Panc1 (cell line): Measurements from ENCODE around the gene RFTN1. TPM values are rescaled to one million over a fixed set of nuclear protein-coding genes. Genes with fewer than 3 reads are reported as not detected.

Experiments used
- ATAC-seq: fragments of 200-7000 bp; cut with Tn5 transposase; 2 replicates; pipeline ENCODE4 v1.9.1; 2020; ENCODE audit warnings: mild to moderate bottlenecking, moderate library complexity
- BruUV-seq: library from RNA; stranded (reverse); fragments of 400-500 nt; replicated peaks from 2 replicates; lab custom pipeline; 2021; lab: Mats Ljungman, UMichigan
- CTCF ChIA-PET: fragments of 300-600 bp; sonication (Branson Sonifier 250); formaldehyde crosslinking; loops from one replicate; lab custom pipeline; 2022; ENCODE audit warnings: antibody characterized with exemption; lab: Charles Lee
- POLR2A ChIA-PET: fragments of 300-600 bp; sonication (Branson Sonifier 250); formaldehyde crosslinking; loops from one replicate; lab custom pipeline; 2022; ENCODE audit warnings: antibody characterized with exemption; lab: Charles Lee
- DNase-seq: peaks from one replicate; pipeline ENCODE4 v3.0.0-alpha.2; 2010; ENCODE audit warnings: low read depth, low spot score
- H3K27ac ChIP-seq: 2 replicates; pipeline ENCODE4 v1.5.1; 2011; ENCODE audit warnings: mild to moderate bottlenecking, low read length, inconsistent platforms
- H3K27me3 ChIP-seq: fragments of 200-500 bp; sonication (Bioruptor generic); 2 replicates; pipeline ENCODE4 v1.6.0; 2014; ENCODE audit warnings: low read length, inconsistent platforms; ENCODE audit not compliant: control insufficient read depth, insufficient read depth
- H3K36me3 ChIP-seq: fragments of 200-500 bp; sonication (Bioruptor generic); 2 replicates; pipeline ENCODE4 v1.5.1; 2014; ENCODE audit warnings: inconsistent platforms, mild to moderate bottlenecking, low read length, moderate library complexity; ENCODE audit not compliant: control insufficient read depth, insufficient read depth
- H3K4me1 ChIP-seq: 2 replicates; pipeline ENCODE4 v1.5.1; 2011; ENCODE audit warnings: inconsistent platforms, mild to moderate bottlenecking, low read length, moderate library complexity; ENCODE audit not compliant: control insufficient read depth, insufficient read depth
- H3K4me3 ChIP-seq, 2 experiments: 2 replicates each; pipeline ENCODE4 v1.5.1; 2011 to 2012; ENCODE audit warnings: low read depth in 2 of 2, low read length in 2 of 2, mild to moderate bottlenecking in 2 of 2, inconsistent platforms in 1 of 2, moderate library complexity in 1 of 2
- H3K9me3 ChIP-seq: fragments of 200-500 bp; sonication (Bioruptor generic); 2 replicates; pipeline ENCODE4 v1.5.1; 2014; ENCODE audit warnings: low read depth, mild to moderate bottlenecking, inconsistent platforms, low read length, moderate library complexity; ENCODE audit not compliant: control insufficient read depth, insufficient read depth
- CTCF ChIP-seq: fragments of 450-650 bp; IDR thresholded peaks from 2 replicates; pipeline ENCODE4 v1.5.1; 2017; ENCODE audit warnings: mild to moderate bottlenecking
- POLR2AphosphoS5 ChIP-seq: IDR thresholded peaks from 2 replicates; pipeline ENCODE4 v1.6.1; 2012; ENCODE audit warnings: mild to moderate bottlenecking, low read depth, low read length, moderate library complexity
- REST ChIP-seq, 2 experiments: IDR thresholded peaks; 2 replicates each; pipeline ENCODE4 v1.6.1; 2011 to 2012; ENCODE audit warnings: low read depth in 2 of 2, control low read depth in 1 of 2, low read length in 1 of 2, mild to moderate bottlenecking in 1 of 2, moderate library complexity in 1 of 2; ENCODE audit not compliant: insufficient read depth in 1 of 2
- SIN3A ChIP-seq: IDR thresholded peaks from 2 replicates; pipeline ENCODE4 v1.6.1; 2012; ENCODE audit warnings: low read depth, mild to moderate bottlenecking, low read length, moderate library complexity, borderline replicate concordance; ENCODE audit not compliant: insufficient read depth
- TCF7L2 ChIP-seq: IDR thresholded peaks from 2 replicates; pipeline ENCODE4 v1.6.1; 2011; ENCODE audit warnings: mild to moderate bottlenecking, low read depth, low read length, inconsistent platforms
- in situ Hi-C: cut with HindIII; loops from 2 replicates; pipeline ENCODE4 v1.10.0; 2016; ENCODE audit warnings: low sequenced_read_pairs, low pct_unique_long_range_greater_than_20kb
- intact Hi-C: fragments of 100-400 bp; cut with micrococcal nuclease; formaldehyde crosslinking; loops from one replicate; pipeline ENCODE4 v1.10.0; 2022; ENCODE audit not compliant: unreplicated experiment
- total RNA-seq: library from RNA; stranded (reverse); gene quantifications from one replicate; pipeline ENCODE4 v1.2.1, GENCODE V29; 2021; ENCODE audit not compliant: unreplicated experiment

RFTN1 gene
- total RNA-seq, 1 experiment from 2014 or later = 0.90 TPM

DNA sequence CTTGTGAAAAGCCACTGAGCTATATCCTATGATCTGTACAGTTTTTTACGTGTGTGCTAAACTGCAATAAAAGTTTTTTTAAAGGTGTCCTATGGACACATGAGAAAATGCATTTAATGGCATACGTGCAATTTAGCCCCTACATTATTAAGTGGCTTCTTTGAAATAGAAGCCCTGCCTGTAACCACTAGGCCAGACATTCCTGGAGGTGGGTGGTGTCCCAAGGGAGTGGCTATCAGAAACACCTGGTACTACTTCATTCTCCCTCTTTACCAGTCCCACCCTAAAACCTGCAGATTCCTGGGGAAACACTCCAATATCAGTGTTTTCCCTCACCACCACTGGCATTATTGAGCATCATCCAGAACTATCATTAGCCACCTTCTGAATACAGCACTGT is 148.5 kb downstream of the RFTN1 start:
- no peaks in the 10 kb centered on the region for H3K4me1 ChIP-seq
- in situ Hi-C loops = no loop called here
- H3K36me3 ChIP-seq = no peaks in the 10 kb centered on the region
- no peaks in the 10 kb centered on the region for H3K27me3 ChIP-seq
- DNase-seq (no peak), ATAC-seq (no peak)
- H3K4me3 ChIP-seq = no peak overlapping the region
- intact Hi-C loops = no loop called here
- TF ChIP-seq CTCF (no peak), TCF7L2 (no peak), POLR2AphosphoS5 (no peak), REST (IDR thresholded peaks at IDR 0.05; ENCODE audit: insufficient read depth in 1 of 2, low read depth in 2 of 2, low read length in 1 of 2) (no peak), SIN3A (no peak)
- POLR2A ChIA-PET = no interaction called here
- H3K9me3 ChIP-seq = no peaks in the 10 kb centered on the region
- no peak overlapping the region for H3K27ac ChIP-seq
- no TSS peak for BruUV-seq
- CTCF ChIA-PET = no interaction called here

DNA sequence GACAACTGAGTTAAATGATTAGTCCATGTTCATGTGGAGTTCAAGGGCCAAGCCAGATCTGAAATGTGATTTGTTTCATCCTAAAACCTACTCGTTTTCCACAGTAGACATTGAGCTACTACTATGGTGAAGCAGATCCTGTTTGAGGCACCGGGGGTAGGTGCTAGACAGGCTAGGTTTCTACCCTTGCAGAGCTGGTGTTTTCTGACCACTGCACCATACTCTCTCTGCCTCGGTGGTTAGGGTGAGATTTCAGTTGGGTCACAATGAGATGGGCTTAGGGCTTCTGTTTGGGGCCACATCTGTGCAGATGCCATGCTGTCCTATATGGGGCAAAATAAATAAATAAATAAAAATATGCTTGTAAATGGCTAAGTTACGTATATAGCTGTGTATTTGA is 149.2 kb downstream of the RFTN1 start:
- no TSS peak for BruUV-seq
- in situ Hi-C loops (no loop called here), intact Hi-C loops (no loop called here)
- Histone ChIP-seq H3K36me3 (no peaks in the 10 kb centered on the region), H3K4me3 (no peak overlapping the region), H3K27ac (no peak overlapping the region), H3K27me3 (no peaks in the 10 kb centered on the region), H3K4me1 (no peaks in the 10 kb centered on the region), H3K9me3 (no peaks in the 10 kb centered on the region)
- POLR2A ChIA-PET = no interaction called here
- TF ChIP-seq REST (IDR thresholded peaks at IDR 0.05; ENCODE audit: insufficient read depth in 1 of 2, low read depth in 2 of 2, low read length in 1 of 2) (no peak), SIN3A (no peak), TCF7L2 (no peak)
- ATAC-seq (no peak), DNase-seq (no peak)
- CTCF ChIA-PET = no interaction called here
